Measurements from ENCODE around the gene NLRC3.
"Not testable (repeated sequence)": the region's sequence is repeated elsewhere in the genome, so short reads cannot be mapped to it uniquely, and the experiment has no call there.

NLRC3 gene

DNA sequence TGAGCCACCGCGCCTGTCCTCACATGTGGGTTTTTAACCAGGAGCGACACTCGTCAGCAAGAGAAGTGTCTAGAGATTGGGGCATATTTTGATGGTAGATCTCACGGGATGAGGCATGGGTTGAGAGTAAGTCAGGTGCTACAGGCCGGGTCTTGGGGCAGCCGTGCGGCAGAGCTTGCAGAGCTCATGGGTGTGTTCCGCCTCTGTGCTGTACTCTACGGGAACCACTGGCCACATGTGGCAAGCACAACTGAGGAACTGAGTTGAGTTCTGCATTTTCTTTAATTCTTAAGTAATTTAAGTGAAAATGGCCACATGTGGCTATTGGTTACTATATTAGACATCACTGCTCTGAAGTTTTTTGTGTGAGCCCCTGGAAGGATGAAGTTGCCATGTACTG, 66.8 kb downstream of the NLRC3 start:
- peak in 1 of 2 donors; percentile 3 for DNase-seq

DNA sequence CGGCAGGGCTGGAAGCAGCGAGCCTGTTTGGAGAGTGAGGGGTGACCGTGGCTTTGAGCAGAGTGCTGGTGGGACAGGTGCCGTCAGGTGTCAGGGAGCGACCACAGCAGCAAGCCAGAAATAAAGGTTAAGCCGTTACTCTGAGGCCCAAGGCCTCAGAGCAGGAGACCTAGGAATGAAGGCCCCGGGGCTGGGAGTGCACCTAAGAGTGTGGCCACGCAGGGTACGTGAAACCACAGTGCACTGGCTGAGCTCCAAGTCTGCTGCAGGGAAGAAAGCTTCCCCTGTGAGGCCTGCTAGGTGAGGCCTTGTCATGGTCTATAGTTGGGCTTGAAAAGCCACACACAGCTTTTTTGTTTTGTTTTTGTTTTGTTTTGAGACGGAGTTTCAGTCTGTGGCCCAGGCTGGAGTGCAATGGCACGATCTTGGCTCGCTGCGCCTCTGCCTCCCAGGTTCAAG, 67.7 kb downstream of the NLRC3 start:
- no peak for DNase-seq

DNA sequence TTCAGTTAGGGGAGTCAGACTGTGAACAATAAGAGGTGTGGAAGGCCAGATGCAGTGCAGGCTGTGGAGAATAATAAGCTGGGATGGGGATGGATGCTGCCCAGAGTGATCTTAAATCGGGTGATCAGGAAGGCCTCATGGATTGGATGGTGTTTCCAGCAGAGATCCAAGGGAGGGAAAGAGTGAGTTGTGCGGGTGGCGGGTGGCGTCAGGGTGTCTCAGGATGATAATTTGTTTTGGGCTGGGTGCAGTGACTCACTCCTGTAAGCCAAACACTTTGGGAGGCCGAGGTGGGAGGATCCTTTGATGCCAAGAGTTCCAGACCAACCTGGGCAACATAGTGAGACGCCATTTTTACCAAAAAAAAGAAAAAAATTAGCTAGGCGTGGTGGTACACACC, 68.5 kb downstream of the NLRC3 start:
- DNase-seq: no peak

DNA sequence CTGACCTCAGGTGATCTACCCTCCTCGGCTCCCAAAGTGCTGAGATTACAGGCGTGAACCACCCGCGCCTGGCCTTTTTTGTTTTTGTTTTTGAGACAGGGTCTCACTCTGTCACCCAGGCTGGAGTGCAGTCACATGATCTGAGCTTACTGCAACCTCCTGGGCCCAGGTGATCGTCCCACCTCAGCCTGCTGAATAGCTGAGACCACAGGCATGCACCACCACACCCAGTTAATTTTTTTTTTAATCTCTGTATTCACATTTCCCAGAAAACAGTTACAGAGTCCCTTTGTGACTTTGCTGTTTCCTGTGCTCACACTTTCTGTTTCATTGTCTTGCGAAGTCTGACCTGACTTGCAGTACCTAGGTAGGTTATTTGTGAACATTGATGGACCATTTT, 73.7 kb downstream of the NLRC3 start:
- no peak for DNase-seq

DNA sequence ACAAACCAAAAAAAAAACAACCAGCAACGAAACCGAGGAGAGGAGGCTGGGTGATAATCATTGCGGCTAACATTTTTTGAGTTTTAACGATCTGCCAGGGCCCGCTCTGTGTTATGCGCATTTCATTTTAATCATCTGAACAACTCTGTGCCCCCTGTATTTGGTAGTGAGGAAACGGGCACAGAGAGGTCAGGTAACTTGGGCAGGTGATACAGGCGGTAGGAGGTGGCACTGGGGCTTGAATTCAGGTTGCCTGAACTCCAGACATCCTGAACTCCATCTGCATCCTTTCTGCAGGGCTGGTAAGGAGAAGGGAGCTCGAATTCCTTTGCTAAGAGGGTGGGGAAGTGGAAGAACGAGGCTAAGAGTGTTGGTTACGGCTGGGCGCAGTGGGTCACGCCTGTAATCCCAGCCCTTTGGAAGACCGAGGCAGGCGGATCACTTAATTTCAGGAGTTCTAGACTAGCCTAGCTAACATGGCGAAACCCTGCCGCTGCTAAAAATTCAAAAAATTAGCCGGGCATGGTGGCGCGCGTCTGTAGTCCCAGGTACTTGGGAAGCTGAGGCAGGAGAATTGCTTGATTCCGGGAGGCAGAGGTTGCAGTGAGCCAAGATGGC, 75.3 kb downstream of the NLRC3 start:
- DNase-seq: no peak

DNA sequence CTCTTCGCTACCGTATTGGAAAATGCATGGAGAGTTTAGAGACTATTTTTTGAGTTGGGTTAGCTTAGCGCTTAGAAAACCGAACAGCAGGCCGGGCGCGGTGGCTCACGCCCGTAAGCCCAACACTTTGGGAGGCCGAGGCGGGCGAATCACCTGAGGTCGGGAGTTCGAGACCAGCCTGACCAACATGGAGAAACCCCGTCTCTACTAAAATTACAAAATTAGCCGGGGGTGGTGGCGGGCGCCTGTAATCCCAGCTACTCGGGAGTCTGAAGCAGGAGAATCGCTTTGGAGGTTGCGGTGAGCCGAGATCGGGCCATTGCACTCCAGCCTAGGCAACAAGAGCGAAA, 75.8 kb downstream of the NLRC3 start:
- not testable (repeated sequence) for DNase-seq

DNA sequence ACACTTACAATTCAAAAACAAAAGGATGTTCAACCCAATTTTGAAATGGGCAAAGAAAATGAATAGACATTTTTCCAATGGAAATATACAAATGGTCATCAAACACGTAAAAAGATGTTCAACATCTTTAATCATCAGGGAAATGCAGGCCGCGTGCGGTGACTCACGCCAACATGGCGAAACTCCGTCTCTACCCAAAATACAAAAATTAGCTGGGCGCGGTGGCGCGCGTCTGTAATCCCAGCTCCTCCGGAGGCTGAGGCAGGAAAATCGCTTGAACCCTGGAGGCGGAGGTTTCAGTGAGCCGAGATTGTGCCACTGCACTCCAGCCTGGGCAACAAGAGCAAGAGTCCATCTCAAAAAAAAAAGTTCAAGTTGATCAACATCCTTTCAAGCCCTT, 78.2 kb downstream of the NLRC3 start:
- no peak for DNase-seq

DNA sequence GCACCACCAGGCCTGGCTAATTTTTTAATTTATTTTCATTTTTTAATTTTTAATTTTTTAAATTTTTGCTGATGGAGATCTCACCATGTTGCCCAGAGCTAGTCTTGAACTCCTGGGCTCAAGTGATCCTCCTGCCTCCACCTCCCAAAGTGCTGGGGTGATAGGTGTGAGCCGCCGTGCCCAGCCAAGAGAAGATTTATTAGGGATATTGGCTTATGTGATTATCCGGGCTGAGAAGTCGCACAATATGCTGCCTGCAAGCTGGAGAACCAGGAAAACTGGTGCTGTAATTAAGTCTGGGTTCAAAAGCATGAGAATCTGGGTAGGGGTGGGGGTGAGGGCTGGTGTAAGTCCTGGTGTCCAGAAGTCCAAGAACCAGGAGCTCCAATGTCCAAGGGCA, 79.4 kb downstream of the NLRC3 start:
- no peak for DNase-seq

DNA sequence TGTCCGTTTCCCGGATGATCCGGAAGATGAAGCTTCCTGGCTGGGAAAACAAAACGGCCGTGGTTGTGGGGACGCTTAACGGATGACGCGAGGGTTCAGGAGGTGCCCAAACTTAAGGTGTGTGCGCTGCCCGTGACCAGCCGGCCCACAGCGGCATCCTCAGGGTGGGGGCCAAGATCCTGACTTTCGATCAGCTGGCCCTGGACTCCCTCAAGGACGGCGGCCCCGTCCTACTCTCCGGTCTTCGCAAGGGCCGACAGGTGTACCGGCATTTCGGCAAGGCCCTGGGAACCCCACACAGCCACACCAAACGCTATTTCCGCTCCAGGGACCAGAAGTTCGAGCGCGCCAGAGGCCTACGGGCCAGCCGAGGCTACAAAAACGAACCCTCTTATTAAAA, 80.8 kb downstream of the NLRC3 start:
- no peak for DNase-seq

DNA sequence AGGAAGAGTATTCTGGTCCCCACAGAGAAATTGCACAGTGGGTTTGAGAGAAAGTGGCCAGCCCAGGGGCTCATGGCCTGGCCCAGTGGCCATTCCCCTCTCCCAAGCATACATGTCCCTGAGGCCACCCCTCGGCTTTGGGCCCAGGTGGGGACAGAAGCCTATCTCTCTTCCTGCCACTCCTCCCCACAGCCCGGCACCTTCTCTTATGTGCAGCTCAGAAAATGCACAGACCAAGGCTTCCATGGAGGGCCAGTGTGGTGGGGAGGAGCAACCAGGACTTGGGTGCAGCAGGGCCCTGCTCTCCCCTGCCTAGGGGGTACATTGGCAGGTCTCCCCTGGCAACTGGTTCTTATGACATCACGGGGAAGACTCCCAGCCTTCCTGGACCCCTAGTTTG, 82.0 kb downstream of the NLRC3 start, which contains the start of gene C16orf90:
C16orf90 (minus strand) TSS at position 314 of the 400 bp plus-strand sequence; CDS start at position 246, 68 bp downstream.
- no peak for DNase-seq

DNA sequence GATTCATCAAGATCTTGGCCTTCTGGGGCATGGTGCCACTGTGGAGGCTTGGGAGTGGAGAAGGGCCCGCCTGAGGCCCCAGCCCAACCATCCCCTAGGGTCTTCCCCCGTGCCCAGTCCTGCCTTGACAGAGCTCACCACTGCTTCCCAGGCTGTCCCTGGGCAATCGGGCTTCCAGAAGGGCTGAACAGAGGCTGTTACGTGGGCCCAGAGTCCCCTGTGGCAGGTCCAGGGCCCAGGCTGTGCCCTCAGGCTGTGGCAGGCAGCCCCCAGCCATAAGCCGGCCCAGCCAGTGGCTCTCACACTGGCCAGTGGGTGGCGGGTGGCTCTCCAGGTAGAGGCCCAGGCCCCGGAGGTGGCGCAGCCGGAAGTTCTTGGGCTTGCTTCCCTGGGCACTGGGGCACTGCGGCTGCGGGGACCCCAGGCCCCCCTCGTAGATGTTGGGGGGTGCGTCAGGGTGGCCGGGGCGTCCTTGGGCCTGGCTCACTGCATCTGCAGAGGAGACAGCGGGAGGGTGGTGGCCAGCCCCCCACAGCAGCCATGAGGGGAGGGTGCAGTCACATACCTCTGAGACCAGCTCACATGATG, 82.7 kb downstream of the NLRC3 start:
- no peak for DNase-seq

DNA sequence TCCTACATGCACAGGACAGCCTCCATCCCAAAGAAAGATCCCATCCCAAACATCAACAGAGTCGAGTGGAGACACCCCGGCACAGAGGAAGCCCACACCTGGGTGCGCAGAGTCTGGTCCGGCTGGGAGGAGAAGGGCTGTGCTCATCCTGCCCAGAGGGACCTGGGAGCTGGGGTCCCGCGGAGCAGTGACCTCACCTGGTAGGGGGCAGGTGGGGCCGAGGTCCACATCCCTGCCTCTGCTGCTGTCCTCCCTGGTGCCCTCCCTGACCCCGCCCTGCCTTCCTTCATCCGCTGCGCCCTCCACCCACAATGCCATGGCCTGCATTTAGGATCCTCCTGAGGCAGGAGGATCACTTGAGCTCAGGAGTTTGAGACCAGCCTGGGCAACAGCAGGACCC, 84.8 kb downstream of the NLRC3 start:
- no peak for DNase-seq

DNA sequence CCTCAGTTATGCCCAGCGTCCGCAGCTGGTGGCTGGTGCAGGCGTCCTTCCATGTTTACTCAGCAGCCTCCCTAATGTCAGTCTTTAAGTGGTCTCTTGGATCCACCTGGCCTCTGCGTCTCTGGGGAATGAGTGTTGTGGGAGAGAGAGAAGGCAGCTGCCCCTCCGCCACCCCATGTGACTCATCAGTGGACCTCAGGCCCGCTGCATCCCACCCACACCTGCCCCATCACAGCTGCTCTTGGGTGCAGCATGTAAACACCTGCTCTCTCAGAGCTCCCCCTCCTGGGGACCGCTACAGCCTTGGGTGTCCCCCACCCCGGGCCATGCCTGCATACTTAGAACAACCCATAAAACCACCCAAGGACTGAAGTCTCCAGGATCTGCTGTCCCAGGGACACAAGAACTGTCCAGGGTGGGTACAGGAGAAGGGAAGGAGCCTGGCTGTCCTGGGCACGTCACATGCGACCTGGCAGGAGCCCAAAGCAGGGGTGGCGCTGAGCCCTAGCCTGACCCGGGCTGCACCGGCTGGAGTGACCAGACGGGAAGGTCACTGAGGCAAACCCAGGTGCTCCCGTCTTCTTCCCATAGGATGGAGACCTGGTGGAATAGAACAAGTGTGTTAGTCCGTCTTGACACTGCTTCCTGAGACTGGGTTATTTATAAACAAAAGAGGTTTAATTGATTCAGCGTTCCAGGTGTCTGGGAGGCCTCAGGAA, 86.1 kb downstream of the NLRC3 start:
- no peak for DNase-seq

Data from inflammatory macrophage treated with lipopolysaccharide for 1 hour (primary cell).